K562 (cell line): ENCODE results near the gene GPR152. TPM values are rescaled to one million over a fixed set of nuclear protein-coding genes. Genes with fewer than 3 reads are reported as not detected.

Experiments used
- ARID2 ChIP-seq: fragments of 450-650 bp; IDR thresholded peaks from 2 replicates; pipeline ENCODE4 v1.6.1; 2017; ENCODE audit warnings: antibody characterized with exemption, mild to moderate bottlenecking
- BCL6 ChIP-seq: fragments of 250-450 bp; sonication (Bioruptor Pico); IDR thresholded peaks from 2 replicates; pipeline ENCODE4 v1.4.0; 2020
- CBFA2T3 ChIP-seq: fragments of 450-650 bp; IDR thresholded peaks from 2 replicates; pipeline ENCODE4 v1.6.1; 2017
- CHD1 ChIP-seq: fragments of 200-600 bp; sonication (generic); IDR thresholded peaks from one replicate; pipeline ENCODE4 v1.6.1; 2012; ENCODE audit warnings: mild to moderate bottlenecking, moderate library complexity, low read length, inconsistent platforms
- DNMT1 ChIP-seq: fragments of 450-650 bp; IDR thresholded peaks from 2 replicates; pipeline ENCODE4 v1.6.1; 2016; ENCODE audit warnings: antibody characterized with exemption, mild to moderate bottlenecking
- KAT8 ChIP-seq: fragments of 450-650 bp; IDR thresholded peaks from 2 replicates; pipeline ENCODE4 v1.6.1; 2016; ENCODE audit warnings: low read depth, mild to moderate bottlenecking
- MCM7 ChIP-seq, 2 experiments: fragments of 450-650 bp; IDR thresholded peaks; 2 replicates each; pipeline ENCODE4 v1.6.1; 2016 to 2018
- MIER1 ChIP-seq: fragments of 450-650 bp; IDR thresholded peaks from 2 replicates; pipeline ENCODE4 v1.6.1; 2016; ENCODE audit warnings: antibody characterized with exemption, mild to moderate bottlenecking, low read depth
- NR4A1 ChIP-seq, 2 experiments: fragments of 250-450 bp in 1 of 2; fragments of 450-650 bp in 1 of 2; sonication (Bioruptor Pico) in 1 of 2; IDR thresholded peaks; 2 replicates each; pipeline versions ENCODE4 v1.4.0 to v1.6.1; 2016 to 2020; ENCODE audit warnings: mild to moderate bottlenecking in 2 of 2, missing compliant biosample characterization in 1 of 2, missing genetic modification characterization in 1 of 2, moderate library complexity in 1 of 2
- NRF1 ChIP-seq, 2 experiments: fragments of 450-650 bp; IDR thresholded peaks in 1 of 2; conservative IDR thresholded peaks in 1 of 2; 2 replicates each; pipeline ENCODE4 v1.6.1; 2014; ENCODE audit warnings: mild to moderate bottlenecking in 2 of 2
- PYGO2 ChIP-seq: fragments of 450-650 bp; IDR thresholded peaks from 2 replicates; pipeline ENCODE4 v1.6.1; 2016; ENCODE audit warnings: mild to moderate bottlenecking, missing genetic modification characterization, moderate library complexity, missing compliant biosample characterization
- SRF ChIP-seq, 2 experiments: fragments of 250-450, 450-650 bp in 1 of 2; sonication (Bioruptor Pico) in 1 of 2; sonication (generic) in 1 of 2; formaldehyde crosslinking; IDR thresholded peaks; 2 replicates each; pipeline versions ENCODE4 v1.5.0 to v1.5.1; 2020 to 2022; ENCODE audit warnings: mild to moderate bottlenecking in 1 of 2, missing genetic modification reagents in 1 of 2
- SRSF1 ChIP-seq: fragments of 200-400 bp; formaldehyde crosslinking; IDR thresholded peaks from 2 replicates; pipeline ENCODE4 v1.6.1; 2017; ENCODE audit warnings: mild to moderate bottlenecking, low read depth, low read length, moderate library complexity
- TSC22D4 ChIP-seq: fragments of 450-650 bp; IDR thresholded peaks from 2 replicates; pipeline ENCODE4 v1.6.1; 2016; ENCODE audit warnings: missing genetic modification characterization, missing biosample characterization, control low read depth
- ZBTB1 ChIP-seq: sonication (generic); formaldehyde crosslinking; IDR thresholded peaks from 2 replicates; pipeline ENCODE4 v1.8.1; 2023; ENCODE audit warnings: missing genetic modification reagents, low read depth, mild to moderate bottlenecking, borderline replicate concordance
- ZFP36 ChIP-seq: fragments of 150-350 bp; IDR thresholded peaks from 2 replicates; pipeline ENCODE4 v1.6.1; 2018; ENCODE audit warnings: low read length, low read depth; ENCODE audit not compliant: partially characterized antibody
- ZNF165 ChIP-seq: fragments of 250-450 bp; sonication (Bioruptor Pico); IDR thresholded peaks from 2 replicates; pipeline ENCODE4 v1.4.0; 2020; ENCODE audit warnings: borderline replicate concordance
- ZNF445 ChIP-seq: fragments of 250-450 bp; sonication (Bioruptor Pico); IDR thresholded peaks from 2 replicates; pipeline ENCODE4 v1.4.0; 2020; ENCODE audit warnings: low read depth, mild to moderate bottlenecking, moderate library complexity
- polyA plus RNA-seq, 8 experiments: library from polyadenylated mRNA; depleted of rRNA in 4 of 8; stranded (reverse) in 5 of 8; unstranded in 3 of 8; fragments of >200 nt; fragmentation: Nextera tagmentation in 2 of 8; fragmentation: Illumina TruSeq in 1 of 8; extraction: Ambion mirVana in 2 of 8; extraction: Trizol in 1 of 8; gene quantifications; 2 replicates each; pipeline versions ENCODE4 v1.2.1 to v1.2.3, GENCODE V29; 2011 to 2014; ENCODE audit warnings: inconsistent platforms in 1 of 8, missing spikeins in 1 of 8
- total RNA-seq, 7 experiments: library from RNA; depleted of rRNA in 6 of 7; stranded (reverse); fragments of >200 nt in 6 of 7; fragmentation: Illumina TruSeq in 2 of 7; extraction: Trizol in 2 of 7; gene quantifications; 2 replicates each; pipeline versions ENCODE4 v1.2.1 to v1.2.3, GENCODE V29; 2011 to 2021; ENCODE audit warnings: low replicate concordance in 1 of 7
- TF ChIP-seq, protein P1 (sequence below): sonication (generic); formaldehyde crosslinking; IDR thresholded peaks from 2 replicates; pipeline ENCODE4 v1.8.1; 2023; ENCODE audit warnings: mild to moderate bottlenecking, missing genetic modification reagents
- TF ChIP-seq, protein P2 (sequence below): fragments of 450-650 bp; formaldehyde crosslinking; IDR thresholded peaks from 2 replicates; pipeline ENCODE4 v1.4.0; 2020; ENCODE audit warnings: mild to moderate bottlenecking, moderate library complexity
- TF ChIP-seq, protein P3 (sequence below): fragments of 250-450 bp; sonication (Bioruptor Pico); IDR thresholded peaks from 2 replicates; pipeline ENCODE4 v1.8.0; 2021; ENCODE audit warnings: borderline replicate concordance, mild to moderate bottlenecking, moderate library complexity; ENCODE audit not compliant: poor library complexity, severe bottlenecking
- TF ChIP-seq, protein P4 (sequence below): sonication (generic); formaldehyde crosslinking; IDR thresholded peaks from 2 replicates; pipeline ENCODE4 v1.8.0; 2022; ENCODE audit warnings: missing genetic modification reagents, mild to moderate bottlenecking, moderate library complexity, borderline replicate concordance
- TF ChIP-seq, protein P5 (sequence below): fragments of 450-650 bp; IDR thresholded peaks from 2 replicates; pipeline ENCODE4 v1.6.1; 2018; ENCODE audit warnings: mild to moderate bottlenecking, low read depth; ENCODE audit not compliant: partially characterized antibody

GPR152 gene
- total and polyA plus RNA-seq, 9 of the 15 experiments (the other 6 are each of a cell fraction or from before 2014, with no cell fraction given), result not detected

DNA sequence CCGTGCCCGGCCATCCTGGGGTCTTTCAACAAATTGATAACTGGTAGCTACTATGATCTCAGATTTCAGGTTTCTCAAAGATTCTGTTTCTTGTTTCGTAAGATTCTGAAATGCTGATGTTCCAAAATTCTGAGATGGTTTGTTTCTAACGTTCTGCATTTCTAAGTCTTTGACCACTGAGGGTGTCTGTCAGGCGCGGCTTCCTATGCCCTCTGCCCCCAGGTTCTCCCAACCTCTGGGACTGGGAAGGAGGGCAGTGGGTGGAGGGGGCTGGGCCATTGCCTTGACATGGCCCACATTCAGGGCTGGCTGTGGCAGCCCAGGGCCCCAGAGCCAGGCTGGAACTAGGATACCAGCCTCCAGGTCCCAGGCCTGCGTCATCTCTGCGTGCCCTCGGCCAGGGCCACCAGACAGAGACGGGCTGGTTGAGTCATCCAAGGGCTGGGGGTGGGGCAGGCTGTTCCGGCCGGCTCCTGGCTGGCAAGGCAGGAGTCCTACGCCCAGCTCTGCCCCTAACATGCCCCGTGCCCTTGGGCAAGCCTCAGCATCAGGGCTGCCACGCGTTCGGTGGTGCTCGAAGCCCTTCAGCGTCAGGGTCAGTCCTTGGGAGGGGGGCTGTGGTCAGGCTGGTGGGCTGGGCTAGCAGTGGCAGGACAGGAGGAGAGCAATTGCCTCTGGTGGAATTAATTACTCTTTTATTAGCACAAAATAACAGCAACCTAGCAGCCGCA, 11.3 kb upstream of the GPR152 start (continued):
- TF ChIP-seq, protein P1, sequence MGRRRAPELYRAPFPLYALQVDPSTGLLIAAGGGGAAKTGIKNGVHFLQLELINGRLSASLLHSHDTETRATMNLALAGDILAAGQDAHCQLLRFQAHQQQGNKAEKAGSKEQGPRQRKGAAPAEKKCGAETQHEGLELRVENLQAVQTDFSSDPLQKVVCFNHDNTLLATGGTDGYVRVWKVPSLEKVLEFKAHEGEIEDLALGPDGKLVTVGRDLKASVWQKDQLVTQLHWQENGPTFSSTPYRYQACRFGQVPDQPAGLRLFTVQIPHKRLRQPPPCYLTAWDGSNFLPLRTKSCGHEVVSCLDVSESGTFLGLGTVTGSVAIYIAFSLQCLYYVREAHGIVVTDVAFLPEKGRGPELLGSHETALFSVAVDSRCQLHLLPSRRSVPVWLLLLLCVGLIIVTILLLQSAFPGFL (CRISPR knock-in tag), result no peak
- TF ChIP-seq SRF (CRISPR knock-in tag; IDR thresholded peaks at IDR 0.05) (no peak), PYGO2 (no peak), NR4A1 (CRISPR knock-in tag; IDR thresholded peaks at IDR 0.05) (no peak), NR4A1 (tag; IDR thresholded peaks at IDR 0.05) (peak; percentile 86), ZBTB1 (CRISPR knock-in tag) (no peak), CHD1 (no peak), CBFA2T3 (no peak), ZFP36 (no peak), ZNF165 (CRISPR knock-in tag) (0 out of 2 replicates have a peak, but pooled peaks have one; percentile 53), NRF1 (conservative IDR thresholded peaks at IDR 0.05 in 1 of 2, IDR thresholded peaks at IDR 0.05 in 1 of 2) (peak in 1 of 2 experiments; percentile 38; a peak in 1 of 4 replicates), TSC22D4 (tag) (no peak), KAT8 (no peak), DNMT1 (no peak), MCM7 (IDR thresholded peaks at IDR 0.05) (no peak), ARID2 (no peak), BCL6 (CRISPR knock-in tag) (no peak), ZNF445 (CRISPR knock-in tag) (no peak), SRSF1 (no peak), MIER1 (no peak)
- TF ChIP-seq, protein P2, sequence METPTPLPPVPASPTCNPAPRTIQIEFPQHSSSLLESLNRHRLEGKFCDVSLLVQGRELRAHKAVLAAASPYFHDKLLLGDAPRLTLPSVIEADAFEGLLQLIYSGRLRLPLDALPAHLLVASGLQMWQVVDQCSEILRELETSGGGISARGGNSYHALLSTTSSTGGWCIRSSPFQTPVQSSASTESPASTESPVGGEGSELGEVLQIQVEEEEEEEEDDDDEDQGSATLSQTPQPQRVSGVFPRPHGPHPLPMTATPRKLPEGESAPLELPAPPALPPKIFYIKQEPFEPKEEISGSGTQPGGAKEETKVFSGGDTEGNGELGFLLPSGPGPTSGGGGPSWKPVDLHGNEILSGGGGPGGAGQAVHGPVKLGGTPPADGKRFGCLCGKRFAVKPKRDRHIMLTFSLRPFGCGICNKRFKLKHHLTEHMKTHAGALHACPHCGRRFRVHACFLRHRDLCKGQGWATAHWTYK (CRISPR knock-in tag), result peak; percentile 95
- TF ChIP-seq, protein P3, sequence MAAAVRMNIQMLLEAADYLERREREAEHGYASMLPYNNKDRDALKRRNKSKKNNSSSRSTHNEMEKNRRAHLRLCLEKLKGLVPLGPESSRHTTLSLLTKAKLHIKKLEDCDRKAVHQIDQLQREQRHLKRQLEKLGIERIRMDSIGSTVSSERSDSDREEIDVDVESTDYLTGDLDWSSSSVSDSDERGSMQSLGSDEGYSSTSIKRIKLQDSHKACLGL, result no peak
- TF ChIP-seq, protein P4, sequence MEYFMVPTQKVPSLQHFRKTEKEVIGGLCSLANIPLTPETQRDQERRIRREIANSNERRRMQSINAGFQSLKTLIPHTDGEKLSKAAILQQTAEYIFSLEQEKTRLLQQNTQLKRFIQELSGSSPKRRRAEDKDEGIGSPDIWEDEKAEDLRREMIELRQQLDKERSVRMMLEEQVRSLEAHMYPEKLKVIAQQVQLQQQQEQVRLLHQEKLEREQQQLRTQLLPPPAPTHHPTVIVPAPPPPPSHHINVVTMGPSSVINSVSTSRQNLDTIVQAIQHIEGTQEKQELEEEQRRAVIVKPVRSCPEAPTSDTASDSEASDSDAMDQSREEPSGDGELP (CRISPR knock-in tag), result peak; percentile 76
- TF ChIP-seq, protein P5, sequence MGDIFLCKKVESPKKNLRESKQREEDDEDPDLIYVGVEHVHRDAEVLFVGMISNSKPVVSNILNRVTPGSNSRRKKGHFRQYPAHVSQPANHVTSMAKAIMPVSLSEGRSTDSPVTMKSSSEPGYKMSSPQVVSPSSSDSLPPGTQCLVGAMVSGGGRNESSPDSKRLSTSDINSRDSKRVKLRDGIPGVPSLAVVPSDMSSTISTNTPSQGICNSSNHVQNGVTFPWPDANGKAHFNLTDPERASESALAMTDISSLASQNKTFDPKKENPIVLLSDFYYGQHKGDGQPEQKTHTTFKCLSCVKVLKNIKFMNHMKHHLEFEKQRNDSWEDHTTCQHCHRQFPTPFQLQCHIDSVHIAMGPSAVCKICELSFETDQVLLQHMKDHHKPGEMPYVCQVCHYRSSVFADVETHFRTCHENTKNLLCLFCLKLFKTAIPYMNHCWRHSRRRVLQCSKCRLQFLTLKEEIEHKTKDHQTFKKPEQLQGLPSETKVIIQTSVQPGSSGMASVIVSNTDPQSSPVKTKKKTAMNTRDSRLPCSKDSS, result no peak
